OCI-LY7 (cell line): ENCODE data around the gene SETD7. TPM values are rescaled to one million over a fixed set of nuclear protein-coding genes. Genes with fewer than 3 reads are reported as not detected.

Experiments used
- BruUV-seq: library from RNA; stranded (reverse); fragments of 400-500 nt; replicated peaks from 2 replicates; lab custom pipeline; 2021; lab: Mats Ljungman, UMichigan
- CTCF ChIA-PET: fragments of 300-600 bp; sonication (Branson Sonifier 250); formaldehyde crosslinking; loops from one replicate; lab custom pipeline; 2022; ENCODE audit warnings: antibody characterized with exemption; ENCODE audit not compliant: unreplicated experiment; lab: Charles Lee
- POLR2A ChIA-PET: fragments of 300-600 bp; sonication (Branson Sonifier 250); formaldehyde crosslinking; loops from one replicate; lab custom pipeline; 2022; ENCODE audit warnings: antibody characterized with exemption; lab: Charles Lee
- DNase-seq: peaks from one replicate; pipeline ENCODE4 v3.0.0-alpha.2; 2015; ENCODE audit warnings: low spot score
- H2AFZ ChIP-seq: fragments of 200-600 bp; sonication (generic), shearing (Covaris generic); 2 replicates; pipeline ENCODE4 v1.6.1; 2014; ENCODE audit warnings: mild to moderate bottlenecking, antibody characterized with exemption, low read length, moderate library complexity
- H3K27ac ChIP-seq: fragments of 200-600 bp; sonication (generic); 2 replicates; pipeline ENCODE4 v1.5.1; 2014; ENCODE audit warnings: mixed run types, low read depth, mild to moderate bottlenecking, moderate library complexity, low read length, inconsistent platforms; ENCODE audit not compliant: poor library complexity, severe bottlenecking
- H3K36me3 ChIP-seq: fragments of 200-600 bp; sonication (generic); 2 replicates; pipeline ENCODE4 v1.6.1; 2014; ENCODE audit warnings: mild to moderate bottlenecking, antibody characterized with exemption, low read length, moderate library complexity, mixed read lengths; ENCODE audit not compliant: insufficient read depth
- H3K4me1 ChIP-seq: fragments of 200-600 bp; sonication (generic); 2 replicates; pipeline ENCODE4 v1.5.1; 2014; ENCODE audit warnings: mild to moderate bottlenecking, low read length; ENCODE audit not compliant: insufficient read depth, poor library complexity, severe bottlenecking
- H3K4me2 ChIP-seq: fragments of 200-600 bp; sonication (generic); 2 replicates; pipeline ENCODE4 v1.6.1; 2014; ENCODE audit warnings: mild to moderate bottlenecking, low read length
- H3K4me3 ChIP-seq: fragments of 200-600 bp; sonication (generic); 2 replicates; pipeline ENCODE4 v1.5.1; 2014; ENCODE audit warnings: mild to moderate bottlenecking, low read depth, low read length; ENCODE audit not compliant: poor library complexity, severe bottlenecking
- H3K79me2 ChIP-seq: fragments of 200-600 bp; sonication (generic); 2 replicates; pipeline ENCODE4 v1.6.1; 2016; ENCODE audit warnings: low read depth, mild to moderate bottlenecking, low read length, moderate library complexity, mixed read lengths; ENCODE audit not compliant: insufficient read depth
- H3K9me2 ChIP-seq: fragments of 200-600 bp; sonication (generic); 2 replicates; pipeline ENCODE4 v1.6.1; 2016; ENCODE audit warnings: mild to moderate bottlenecking, low read length, mixed read lengths; ENCODE audit not compliant: insufficient read depth
- H3K9me3 ChIP-seq: fragments of 200-600 bp; sonication (generic); 2 replicates; pipeline ENCODE4 v1.6.1; 2014; ENCODE audit warnings: mild to moderate bottlenecking, mixed run types, low read length, mixed read lengths
- H4K20me1 ChIP-seq: fragments of 200-600 bp; sonication (generic); 2 replicates; pipeline ENCODE4 v1.6.1; 2014; ENCODE audit warnings: mild to moderate bottlenecking, antibody characterized with exemption, low read length, moderate library complexity, mixed read lengths; ENCODE audit not compliant: insufficient read depth
- EZH2phosphoT487 ChIP-seq: fragments of 200-600 bp; sonication (generic); IDR thresholded peaks from 2 replicates; pipeline ENCODE4 v1.6.1; 2018; ENCODE audit warnings: low read depth, borderline replicate concordance, mild to moderate bottlenecking, mixed run types, antibody characterized with exemption, low read length, moderate library complexity, mixed read lengths
- intact Hi-C: fragments of 100-400 bp; cut with micrococcal nuclease; formaldehyde crosslinking; loops from one replicate; pipeline ENCODE4 v1.10.0; 2022; ENCODE audit not compliant: unreplicated experiment
- total RNA-seq, 2 experiments: library from RNA; depleted of rRNA in 1 of 2; stranded (reverse); fragments of >200 nt in 1 of 2; shearing (Covaris generic) in 1 of 2; gene quantifications; 2 replicates each; pipeline ENCODE4 v1.2.3, GENCODE V29; 2014 to 2022
- TF ChIP-seq, protein P1 (sequence below): fragments of 200-600 bp; sonication (generic); conservative IDR thresholded peaks from 2 replicates; pipeline ENCODE4 v1.5.1; 2014; ENCODE audit warnings: mild to moderate bottlenecking, antibody characterized with exemption, low read length, moderate library complexity, mixed read lengths

SETD7 gene
- total RNA-seq, 2 experiments from 2014 or later = 17.6 to 37.3 TPM

DNA sequence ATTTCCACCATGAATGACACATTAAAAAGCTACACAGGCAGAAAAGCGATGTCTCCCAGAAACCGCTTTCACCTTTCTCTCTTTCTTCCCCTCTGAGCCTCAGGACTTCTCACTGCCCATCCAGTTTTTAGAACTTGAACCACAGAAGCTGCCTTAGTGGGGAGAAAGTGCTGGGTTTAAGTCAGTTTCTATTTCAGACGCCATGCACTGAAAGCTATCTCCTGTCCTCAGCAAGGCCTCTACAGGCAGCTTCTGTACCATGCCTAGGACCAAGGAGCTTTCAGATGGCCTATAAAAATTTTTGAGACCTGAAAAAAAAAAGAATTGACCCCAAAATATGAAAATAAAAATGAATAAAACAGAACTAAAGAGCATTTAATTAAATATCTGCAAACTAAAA, 67.6 kb downstream of the SETD7 start:
- no peak for DNase-seq
- POLR2A ChIA-PET = interaction anchor here (0.8 to 1.0 kb wide), 2 partner anchors 140 to 473 kb away, joined by 3 to 4 read pairs; partner anchors contain the start of gene NOCT
- Histone ChIP-seq H3K9me3 (no peaks in the 10 kb centered on the region), H3K36me3 (no peaks in the 10 kb centered on the region), H3K4me1 (no peaks in the 10 kb centered on the region), H3K27ac (no peak overlapping the region), H3K79me2 (no peaks in the 10 kb centered on the region), H3K4me2 (no peak overlapping the region), H4K20me1 (no peaks in the 10 kb centered on the region), H3K4me3 (no peak overlapping the region), H3K9me2 (no peaks in the 10 kb centered on the region), H2AFZ (no peak overlapping the region)
- intact Hi-C loops = no loop called here
- no TSS peak for BruUV-seq
- no peak for TF ChIP-seq EZH2phosphoT487
- CTCF ChIA-PET = no interaction called here

- BruUV-seq = no TSS peak
- H2AFZ ChIP-seq = no peak overlapping the region
- no peak overlapping the region for H3K4me2 ChIP-seq
- H3K79me2 ChIP-seq = no peaks in the 10 kb centered on the region
- no peaks in the 10 kb centered on the region for H3K9me3 ChIP-seq
- TF ChIP-seq, protein P1, sequence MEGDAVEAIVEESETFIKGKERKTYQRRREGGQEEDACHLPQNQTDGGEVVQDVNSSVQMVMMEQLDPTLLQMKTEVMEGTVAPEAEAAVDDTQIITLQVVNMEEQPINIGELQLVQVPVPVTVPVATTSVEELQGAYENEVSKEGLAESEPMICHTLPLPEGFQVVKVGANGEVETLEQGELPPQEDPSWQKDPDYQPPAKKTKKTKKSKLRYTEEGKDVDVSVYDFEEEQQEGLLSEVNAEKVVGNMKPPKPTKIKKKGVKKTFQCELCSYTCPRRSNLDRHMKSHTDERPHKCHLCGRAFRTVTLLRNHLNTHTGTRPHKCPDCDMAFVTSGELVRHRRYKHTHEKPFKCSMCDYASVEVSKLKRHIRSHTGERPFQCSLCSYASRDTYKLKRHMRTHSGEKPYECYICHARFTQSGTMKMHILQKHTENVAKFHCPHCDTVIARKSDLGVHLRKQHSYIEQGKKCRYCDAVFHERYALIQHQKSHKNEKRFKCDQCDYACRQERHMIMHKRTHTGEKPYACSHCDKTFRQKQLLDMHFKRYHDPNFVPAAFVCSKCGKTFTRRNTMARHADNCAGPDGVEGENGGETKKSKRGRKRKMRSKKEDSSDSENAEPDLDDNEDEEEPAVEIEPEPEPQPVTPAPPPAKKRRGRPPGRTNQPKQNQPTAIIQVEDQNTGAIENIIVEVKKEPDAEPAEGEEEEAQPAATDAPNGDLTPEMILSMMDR = no peak
- no peak for TF ChIP-seq EZH2phosphoT487
- no peaks in the 10 kb centered on the region for H3K4me1 ChIP-seq
- H3K4me3 ChIP-seq = no peak overlapping the region
- no peaks in the 10 kb centered on the region for H3K9me2 ChIP-seq
- ChIA-PET POLR2A (no interaction called here), CTCF (interaction anchor here (0.5 kb wide), 1 partner anchor 459 kb away, joined by 3 read pairs; no protein-coding TSS in a partner anchor)
- H3K27ac ChIP-seq = no peak overlapping the region
- DNase-seq = no peak
- intact Hi-C loops = no loop called here
- H4K20me1 ChIP-seq = no peaks in the 10 kb centered on the region
- H3K36me3 ChIP-seq = no peaks in the 10 kb centered on the region
Measured at GRCh38 chr4:139484783-139485311, 71.2 kb downstream of the SETD7 start.

DNA sequence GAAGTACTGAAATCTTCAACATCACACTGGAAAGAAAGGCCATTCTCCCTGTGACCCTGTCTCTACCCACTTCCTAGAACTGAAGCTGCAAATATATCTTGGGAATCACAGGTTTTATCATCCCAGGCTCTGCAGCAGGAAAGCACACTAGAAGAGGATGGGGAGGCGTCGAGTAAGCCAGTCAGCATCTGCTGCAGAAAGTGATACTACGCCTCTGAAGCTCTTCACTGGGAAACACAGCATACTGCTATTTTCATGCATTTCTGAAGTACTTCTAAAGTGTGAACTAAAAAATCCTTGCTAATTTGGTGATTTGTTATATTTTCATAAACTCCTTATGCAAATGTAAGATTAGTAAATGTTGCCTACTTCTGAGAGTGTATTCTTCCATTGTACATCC, 73.0 kb downstream of the SETD7 start:
- H3K27ac ChIP-seq = no peak overlapping the region
- no peak overlapping the region for H3K4me3 ChIP-seq
- no peaks in the 10 kb centered on the region for H3K36me3 ChIP-seq
- no peaks in the 10 kb centered on the region for H3K4me1 ChIP-seq
- H3K79me2 ChIP-seq = no peaks in the 10 kb centered on the region
- H2AFZ ChIP-seq = no peak overlapping the region
- no TSS peak for BruUV-seq
- intact Hi-C loops = no loop called here
- no peaks in the 10 kb centered on the region for H3K9me2 ChIP-seq
- no peaks in the 10 kb centered on the region for H4K20me1 ChIP-seq
- H3K4me2 ChIP-seq = no peak overlapping the region
- CTCF ChIA-PET = no interaction called here
- TF ChIP-seq, protein P1 = no peak
- no peak for TF ChIP-seq EZH2phosphoT487
- H3K9me3 ChIP-seq = no peaks in the 10 kb centered on the region
- POLR2A ChIA-PET = interaction anchor here (0.8 kb wide), 1 partner anchor 47 kb away, joined by 3 read pairs; no protein-coding TSS in a partner anchor
- no peak for DNase-seq
